Mesangial cell (primary cell): ENCODE data around the gene ADAMTSL4. TPM values are rescaled to one million over a fixed set of nuclear protein-coding genes. Genes with fewer than 3 reads are reported as not detected.

Source experiments
- total RNA-seq: library from RNA; depleted of rRNA; stranded (reverse); fragments of >200 nt; gene quantifications from 2 replicates; pipeline ENCODE4 v1.2.3, GENCODE V29; 2015

ADAMTSL4 gene
- total RNA-seq, result 0.98 and 5.8 TPM in 2 replicates

GRCh38 chr1:150548632-150549495 lies at the start of gene ADAMTSL4:
Gene ADAMTSL4 (plus strand): TSS chr1:150549408. CDS start chr1:150552289, 2,881 bp downstream.

GRCh38 chr1:150507912-150508864 lies 41.0 kb upstream of the ADAMTSL4 start, which contains the start of gene ECM1:
Gene ECM1 (plus strand): TSS chr1:150508109. CDS start chr1:150508210, 101 bp downstream.

GRCh38 chr1:150515328-150516049 lies 33.7 kb upstream of the ADAMTSL4 start, which contains the start of gene FALEC:
Gene FALEC (plus strand): TSS chr1:150515752.

GRCh38 chr1:150579110-150579944 lies 30.1 kb downstream of the ADAMTSL4 start, which contains the start of gene MCL1:
Gene MCL1 (minus strand): TSS chr1:150579610. CDS start chr1:150579530, 80 bp downstream.

Other genes starting within 250 kb of the ADAMTSL4 start
- 16.0 and 21.3 TPM in 2 replicates for gene PRPF3, start 227.9 kb upstream of the ADAMTSL4 start, total RNA-seq
- 9.3 and 14.5 TPM in 2 replicates for gene RPRD2, start 185.3 kb upstream of the ADAMTSL4 start, total RNA-seq
- 20.5 and 20.7 TPM in 2 replicates for gene TARS2, start 62.0 kb upstream of the ADAMTSL4 start, total RNA-seq
- 9.1 and 20.5 TPM in 2 replicates for gene ECM1, start 41.3 kb upstream of the ADAMTSL4 start, total RNA-seq
- 0.49 TPM in 1 of 2 replicates, not detected in the other for gene FALEC, start 33.7 kb upstream of the ADAMTSL4 start, total RNA-seq
- gene MCL1, start 30.2 kb downstream of the ADAMTSL4 start, total RNA-seq, result 111 and 146 TPM in 2 replicates
- gene ENSA, start 80.2 kb downstream of the ADAMTSL4 start, total RNA-seq, result 83.4 and 138 TPM in 2 replicates
- gene GOLPH3L, start 147.7 kb downstream of the ADAMTSL4 start, total RNA-seq, result 13.2 and 13.5 TPM in 2 replicates
- gene HORMAD1, start 171.5 kb downstream of the ADAMTSL4 start, total RNA-seq, result not detected in 2 replicates
- gene CTSS, start 216.4 kb downstream of the ADAMTSL4 start, total RNA-seq, result under 0.01 and 0.33 TPM in 2 replicates